ENCODE measurements around the gene CDH4. TPM values are rescaled to one million over a fixed set of nuclear protein-coding genes. Genes with fewer than 3 reads are reported as not detected.

The CDH4 gene
- total and polyA plus RNA-seq, 8 donors, result under 0.01 to 2.2 (median 0.11) TPM; not detected in 2

DNA sequence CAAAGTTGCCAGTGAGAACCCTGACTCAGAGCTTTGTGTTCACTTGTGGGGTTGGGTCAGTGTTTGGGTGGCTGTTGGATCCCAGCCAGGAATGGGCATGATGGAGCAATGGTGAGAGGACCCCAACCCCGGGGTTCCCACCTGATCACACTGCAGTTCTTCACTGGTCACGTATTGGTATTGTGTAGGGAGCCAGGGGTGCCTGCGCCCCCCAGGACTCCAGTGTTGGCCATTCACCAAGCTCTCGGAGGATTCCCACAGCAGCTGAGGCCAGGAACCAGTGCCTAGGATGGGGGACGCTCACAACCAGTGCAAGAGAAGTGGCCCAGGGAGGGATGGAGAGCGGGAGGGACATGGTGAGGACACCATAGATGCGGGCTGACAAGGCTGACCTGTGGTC lies 207.2 kb downstream of the CDH4 start:
- 82 to 90% (median 86%) methylated on average over 6 to 7 of the region's 7 CpGs for WGBS, 5 donors
- TF ChIP-seq EP300 (IDR thresholded peaks at IDR 0.05) (no peak), POLR2A (IDR thresholded peaks at IDR 0.05) (no peak), POLR2AphosphoS5 (IDR thresholded peaks at IDR 0.05) (no peak)
- TF ChIP-seq, protein P1, sequence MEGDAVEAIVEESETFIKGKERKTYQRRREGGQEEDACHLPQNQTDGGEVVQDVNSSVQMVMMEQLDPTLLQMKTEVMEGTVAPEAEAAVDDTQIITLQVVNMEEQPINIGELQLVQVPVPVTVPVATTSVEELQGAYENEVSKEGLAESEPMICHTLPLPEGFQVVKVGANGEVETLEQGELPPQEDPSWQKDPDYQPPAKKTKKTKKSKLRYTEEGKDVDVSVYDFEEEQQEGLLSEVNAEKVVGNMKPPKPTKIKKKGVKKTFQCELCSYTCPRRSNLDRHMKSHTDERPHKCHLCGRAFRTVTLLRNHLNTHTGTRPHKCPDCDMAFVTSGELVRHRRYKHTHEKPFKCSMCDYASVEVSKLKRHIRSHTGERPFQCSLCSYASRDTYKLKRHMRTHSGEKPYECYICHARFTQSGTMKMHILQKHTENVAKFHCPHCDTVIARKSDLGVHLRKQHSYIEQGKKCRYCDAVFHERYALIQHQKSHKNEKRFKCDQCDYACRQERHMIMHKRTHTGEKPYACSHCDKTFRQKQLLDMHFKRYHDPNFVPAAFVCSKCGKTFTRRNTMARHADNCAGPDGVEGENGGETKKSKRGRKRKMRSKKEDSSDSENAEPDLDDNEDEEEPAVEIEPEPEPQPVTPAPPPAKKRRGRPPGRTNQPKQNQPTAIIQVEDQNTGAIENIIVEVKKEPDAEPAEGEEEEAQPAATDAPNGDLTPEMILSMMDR (IDR thresholded peaks at IDR 0.05), result no peak
- Histone ChIP-seq H3K4me1 (no peaks in the 10 kb centered on the region), H3K4me3 (no peak overlapping the region), H3K36me3 (no peaks in the 10 kb centered on the region), H3K9me3 (peaks cover 0 to 16% (median 4%) of the 10 kb centered on the region in 4 donors), H3K27ac (no peak overlapping the region), H3K27me3 (peaks cover 0 to 6% (median 0%) of the 10 kb centered on the region in 3 donors)
- DNase-seq, result no peak
- intact Hi-C loops (cut with DNase I; ENCODE audit: low total_unique reads), result no loop called here

GRCh38 chr20:61459705-61460104 lies 207.6 kb downstream of the CDH4 start:
- peaks cover 0 to 16% (median 4%) of the 10 kb centered on the region in 4 donors for H3K9me3 ChIP-seq

GRCh38 chr20:61460261-61461052 lies 208.4 kb downstream of the CDH4 start:
- H3K27ac ChIP-seq, result no peak overlapping the region
- DNase-seq, result no peak
- no peak overlapping the region for H3K4me3 ChIP-seq
- intact Hi-C loops (cut with DNase I; ENCODE audit: low total_unique reads), result no loop called here
- TF ChIP-seq POLR2AphosphoS5 (IDR thresholded peaks at IDR 0.05) (no peak), EP300 (IDR thresholded peaks at IDR 0.05) (no peak), POLR2A (IDR thresholded peaks at IDR 0.05) (no peak)
- TF ChIP-seq, protein P1 (IDR thresholded peaks at IDR 0.05), result no peak
- H3K9me3 ChIP-seq, result peaks cover 0 to 16% (median 4%) of the 10 kb centered on the region in 4 donors
- peaks cover 0 to 6% (median 0%) of the 10 kb centered on the region in 3 donors for H3K27me3 ChIP-seq
- H3K36me3 ChIP-seq, result no peaks in the 10 kb centered on the region
- WGBS, 5 donors, result 75 to 81% (median 78%) methylated on average over 11 of the region's 11 CpGs
- H3K4me1 ChIP-seq, result no peaks in the 10 kb centered on the region

More at GRCh38 chr20:61459705-61460104, 207.6 kb downstream of the CDH4 start:
- Histone ChIP-seq H3K36me3 (no peaks in the 10 kb centered on the region), H3K4me3 (no peak overlapping the region), H3K27ac (no peak overlapping the region), H3K27me3 (peaks cover 0 to 6% (median 0%) of the 10 kb centered on the region in 3 donors), H3K4me1 (no peaks in the 10 kb centered on the region)
- TF ChIP-seq, protein P1 (IDR thresholded peaks at IDR 0.05), result no peak
- TF ChIP-seq POLR2A (IDR thresholded peaks at IDR 0.05) (no peak), EP300 (IDR thresholded peaks at IDR 0.05) (no peak), POLR2AphosphoS5 (IDR thresholded peaks at IDR 0.05) (no peak)
- intact Hi-C loops (cut with DNase I; ENCODE audit: low total_unique reads), result no loop called here
- WGBS, 5 donors, result 75 to 82% (median 76%) methylated on average over 7 of the region's 7 CpGs
- no peak for DNase-seq

GRCh38 chr20:61461461-61461860 lies 209.4 kb downstream of the CDH4 start:
- Histone ChIP-seq H3K9me3 (peaks cover 0 to 16% (median 4%) of the 10 kb centered on the region in 4 donors), H3K4me1 (no peaks in the 10 kb centered on the region), H3K27ac (no peak overlapping the region), H3K36me3 (no peaks in the 10 kb centered on the region), H3K4me3 (no peak overlapping the region), H3K27me3 (peaks cover 0 to 6% (median 0%) of the 10 kb centered on the region in 3 donors)
- intact Hi-C loops (cut with DNase I; ENCODE audit: low total_unique reads), result no loop called here
- DNase-seq, result no peak
- WGBS, 5 donors, result 68 to 92% (median 86%) methylated on average over 12 of the region's 12 CpGs
- TF ChIP-seq POLR2AphosphoS5 (IDR thresholded peaks at IDR 0.05), result no peak
- no peak for TF ChIP-seq POLR2A (IDR thresholded peaks at IDR 0.05)
- TF ChIP-seq, protein P1 (IDR thresholded peaks at IDR 0.05), result no peak
- no peak for TF ChIP-seq EP300 (IDR thresholded peaks at IDR 0.05)
